C4-2B (cell line): ENCODE results near the gene FRS3.

ENCODE experiments used
- H3K27ac ChIP-seq: fragments of 450-650 bp; 2 replicates; pipeline ENCODE4 v1.5.1; 2017
- CTCF ChIP-seq: fragments of 450-650 bp; conservative IDR thresholded peaks from 2 replicates; pipeline ENCODE4 v1.5.1; 2017; ENCODE audit warnings: mild to moderate bottlenecking
- ZFX ChIP-seq: fragments of 450-650 bp; IDR thresholded peaks from 2 replicates; pipeline ENCODE4 v1.6.1; 2017

Gene FRS3

GRCh38 chr6:41777551-41778285 is 2.0 kb downstream of the FRS3 start:
- no peak overlapping the region for H3K27ac ChIP-seq
- TF ChIP-seq CTCF = no peak
- TF ChIP-seq ZFX = no peak

- TF ChIP-seq ZFX (no peak), CTCF (no peak)
- H3K27ac ChIP-seq = no peak overlapping the region
Measured at GRCh38 chr6:41775293-41775882, 4.3 kb downstream of the FRS3 start.

- no peak for TF ChIP-seq ZFX
- no peak for TF ChIP-seq CTCF
- H3K27ac ChIP-seq = no peak overlapping the region
Measured at GRCh38 chr6:41774841-41775240, 4.9 kb downstream of the FRS3 start.

GRCh38 chr6:41771058-41771983 is 8.4 kb downstream of the FRS3 start:
- no peak for TF ChIP-seq ZFX
- no peak for TF ChIP-seq CTCF
- no peak overlapping the region for H3K27ac ChIP-seq

- no peak overlapping the region for H3K27ac ChIP-seq
- TF ChIP-seq CTCF = no peak
- TF ChIP-seq ZFX = no peak
Measured at GRCh38 chr6:41770381-41771057, 9.2 kb downstream of the FRS3 start.

- H3K27ac ChIP-seq = peak overlapping the region; percentile 81
- TF ChIP-seq ZFX (no peak), CTCF (no peak)
Measured at GRCh38 chr6:41769376-41769775, 10.3 kb downstream of the FRS3 start.
